Medulla oblongata (tissue), 1 donor: Measurements from ENCODE around the gene KIAA1328.

Source experiments
- DNase-seq: peaks from one replicate; pipeline ENCODE4 v3.0.0-alpha.2; 2015; ENCODE audit errors: extremely low spot score

The KIAA1328 gene

DNA sequence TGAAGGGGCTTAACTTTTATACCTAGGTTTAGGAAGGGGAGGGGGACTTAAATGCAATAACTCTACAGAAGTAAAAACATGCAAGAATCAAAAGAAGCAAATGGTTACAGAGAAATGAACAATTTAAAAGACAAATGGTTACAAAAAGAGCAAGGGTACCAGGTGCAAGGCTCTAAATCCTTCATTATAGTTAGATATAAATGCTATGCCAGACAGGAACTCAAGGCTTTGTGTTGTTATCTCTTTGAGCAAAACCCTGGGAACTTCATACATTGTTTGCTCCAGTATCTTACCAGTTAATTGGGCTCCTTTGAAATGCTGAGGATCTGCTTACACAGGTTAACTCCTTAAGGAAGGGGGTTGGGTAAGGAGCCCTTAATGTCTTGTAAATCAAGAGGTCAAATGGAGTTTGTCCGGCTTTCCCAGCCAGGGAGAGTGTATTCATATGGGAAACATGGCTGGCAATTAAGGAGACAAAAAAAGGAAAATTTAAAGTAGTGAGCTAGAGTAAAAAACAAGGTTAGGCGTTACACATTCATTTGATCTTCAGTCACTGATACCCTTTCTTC, 389.2 kb downstream of the KIAA1328 start:
- no peak for DNase-seq

DNA sequence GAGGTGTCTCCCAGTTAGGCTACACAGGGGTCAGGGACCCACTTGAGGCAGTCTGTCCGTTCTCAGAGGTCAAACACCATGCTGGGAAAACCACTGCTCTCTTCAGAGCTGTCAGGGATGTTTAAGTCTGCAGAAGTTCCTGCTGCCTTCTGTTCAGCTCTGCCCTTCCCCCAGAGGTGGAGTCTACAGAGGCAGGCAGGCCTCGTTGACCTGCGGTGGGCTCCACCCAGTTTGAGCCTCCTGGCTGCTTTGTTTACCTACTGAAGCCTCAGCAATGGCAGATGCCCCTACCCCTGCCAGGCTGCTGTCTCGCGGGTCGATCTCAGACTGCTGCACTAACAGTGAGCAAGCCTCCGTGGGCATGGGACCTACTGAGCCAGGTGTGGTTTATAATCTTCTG, 390.3 kb downstream of the KIAA1328 start:
- DNase-seq, result no peak

DNA sequence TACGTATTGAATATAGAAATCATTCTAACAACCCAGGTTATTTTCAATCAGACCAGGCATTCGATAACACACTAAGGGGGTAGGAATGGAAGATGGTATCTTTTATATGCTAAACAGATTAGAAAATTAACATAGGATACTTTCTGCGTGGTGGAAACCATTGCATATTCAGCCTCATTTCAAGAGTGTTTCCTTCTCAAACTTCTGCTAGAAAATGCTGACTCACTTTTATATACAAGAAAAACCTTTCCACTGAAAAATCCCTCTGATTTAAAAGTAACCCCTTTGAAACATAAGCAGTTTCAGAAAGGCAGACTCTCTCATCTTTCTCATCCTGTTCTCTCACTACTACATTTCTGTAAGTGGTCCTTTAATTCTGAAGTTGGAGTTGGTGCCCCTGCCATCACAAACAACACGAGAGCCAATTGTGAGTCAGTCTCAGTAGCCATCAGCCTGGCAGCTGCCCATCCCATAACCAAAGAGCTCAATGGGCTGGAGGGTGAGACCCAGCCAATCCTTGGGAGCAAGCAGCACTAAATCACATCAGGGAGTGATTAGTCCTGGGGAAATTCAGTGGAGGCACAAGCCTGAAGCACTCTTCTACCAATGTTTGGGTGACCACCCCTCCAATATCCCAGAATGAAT, 393.5 kb downstream of the KIAA1328 start:
- no peak for DNase-seq

- DNase-seq, result no peak
These were observed 394.1 kb downstream of the KIAA1328 start for GRCh38 chr18:37222999-37223378.

GRCh38 chr18:37225279-37225678, 396.4 kb downstream of the KIAA1328 start:
- no peak for DNase-seq

GRCh38 chr18:37230768-37231167, 401.8 kb downstream of the KIAA1328 start:
- no peak for DNase-seq

GRCh38 chr18:37231251-37231650, 402.3 kb downstream of the KIAA1328 start:
- DNase-seq, result no peak

DNA sequence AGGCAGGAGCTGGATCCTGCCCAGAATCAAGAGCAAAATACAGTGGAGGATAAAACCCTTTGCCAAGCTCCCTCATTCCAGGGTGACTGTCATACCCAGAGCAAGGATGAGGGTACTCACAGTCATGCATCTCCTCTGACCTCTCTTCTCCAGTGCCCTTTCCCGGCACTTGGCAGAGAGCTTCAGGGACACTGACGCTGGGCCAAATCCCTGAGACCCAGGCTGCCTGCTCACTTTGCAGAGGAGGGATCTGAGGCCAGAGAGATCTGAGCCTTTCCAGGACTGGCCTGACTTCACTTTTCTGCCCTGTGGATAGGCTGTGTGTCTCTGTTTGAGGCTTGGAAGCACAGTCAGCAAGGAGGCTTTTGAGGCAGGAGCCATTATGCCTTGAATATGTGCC, 406.7 kb downstream of the KIAA1328 start:
- DNase-seq, result no peak

DNA sequence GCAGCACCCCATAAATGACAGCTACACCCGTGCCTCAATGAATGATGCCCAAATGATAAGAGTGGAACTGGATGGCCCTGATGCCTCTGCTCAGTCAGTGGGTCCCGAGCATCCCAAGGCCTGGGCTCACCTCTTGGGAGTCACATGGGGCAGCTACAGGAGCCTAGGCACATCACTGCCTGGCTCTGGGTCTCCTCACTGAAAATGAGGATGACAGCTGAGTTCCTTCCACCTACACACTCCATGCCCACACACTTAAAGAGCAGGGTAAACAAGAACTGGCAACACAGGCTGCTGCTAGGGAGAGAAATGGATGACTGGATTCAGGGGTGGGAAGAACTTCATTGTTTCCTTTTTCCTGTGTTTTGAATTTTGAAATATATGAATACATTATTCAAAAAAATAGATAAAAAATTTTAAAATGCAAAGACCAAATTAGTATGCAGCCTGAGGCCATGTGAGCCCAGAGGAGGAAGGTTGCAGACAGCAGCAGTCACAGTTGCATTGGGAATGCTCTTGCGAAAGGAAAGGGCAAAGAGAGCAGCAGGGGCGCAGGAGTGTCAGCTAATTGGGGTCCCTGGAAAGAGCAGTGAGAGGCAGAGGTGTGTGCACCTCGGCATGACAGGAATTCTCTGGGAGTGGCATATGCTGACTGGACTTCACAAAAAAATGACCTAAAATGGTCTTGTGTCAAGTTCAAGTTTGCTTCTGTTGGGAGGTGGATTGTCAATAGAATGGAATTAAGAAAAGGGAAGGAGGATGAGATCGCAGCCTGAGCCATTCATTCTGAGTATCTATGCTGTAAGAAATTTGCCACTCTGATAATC, 409.6 kb downstream of the KIAA1328 start:
- no peak for DNase-seq

- no peak for DNase-seq
These were observed 413.2 kb downstream of the KIAA1328 start for GRCh38 chr18:37242091-37242490.

DNA sequence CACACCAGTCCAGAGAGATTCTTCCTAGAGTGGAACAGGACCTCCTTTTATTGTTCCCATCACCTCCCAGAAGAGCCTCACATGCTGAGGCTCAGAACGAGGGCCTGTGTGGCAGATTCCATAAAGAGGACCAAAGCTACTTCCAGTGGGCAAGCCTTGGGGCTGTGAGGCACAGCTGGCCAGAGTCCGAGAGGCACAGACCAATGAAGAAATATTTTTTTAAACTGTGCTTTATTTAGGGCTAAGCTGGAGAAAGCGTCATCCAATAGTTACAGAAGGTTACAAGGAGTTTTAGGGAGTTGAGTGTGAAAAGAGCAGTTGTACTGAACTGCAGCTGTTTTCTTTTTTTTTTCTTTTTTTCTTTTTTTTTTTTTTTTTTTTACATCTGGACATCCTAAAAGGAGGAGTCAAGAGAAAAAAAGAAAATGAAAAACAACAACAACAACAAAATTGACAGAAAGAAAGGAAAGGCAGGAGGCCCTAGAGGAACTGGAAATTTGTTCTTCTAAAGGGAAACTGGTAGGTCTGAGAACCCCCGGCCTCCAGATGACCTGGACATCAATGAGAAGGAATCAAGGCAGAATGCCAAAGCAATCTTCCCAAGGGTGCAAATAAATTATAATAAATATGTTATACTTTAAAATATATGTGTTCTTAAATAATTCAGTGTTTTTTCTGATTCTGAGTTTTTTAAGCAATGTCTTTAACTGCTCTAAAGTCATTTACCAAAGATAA, 414.1 kb downstream of the KIAA1328 start:
- no peak for DNase-seq

DNA sequence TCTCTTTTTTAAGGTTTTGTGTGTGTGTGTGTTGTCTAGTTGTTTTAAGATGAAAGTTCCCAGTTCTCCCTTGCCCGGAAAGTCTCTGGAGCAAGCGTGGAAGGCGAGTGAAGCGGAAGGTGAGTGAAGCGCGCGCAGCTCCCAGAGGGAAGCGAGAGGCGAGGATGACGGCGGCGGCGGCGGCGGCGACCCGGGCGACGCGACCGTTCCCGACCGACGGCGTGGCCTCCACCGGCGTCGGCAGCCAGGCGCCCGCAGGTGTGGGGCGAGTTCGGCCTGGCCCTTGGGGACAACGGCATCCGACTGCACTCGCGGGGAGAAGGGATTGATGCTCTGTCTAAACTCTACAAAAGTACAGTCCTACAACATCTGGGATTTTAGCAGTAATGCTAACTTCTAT, 414.8 kb downstream of the KIAA1328 start:
- no peak for DNase-seq

- no peak for DNase-seq
These were observed 415.7 kb downstream of the KIAA1328 start for GRCh38 chr18:37244618-37245017.

DNA sequence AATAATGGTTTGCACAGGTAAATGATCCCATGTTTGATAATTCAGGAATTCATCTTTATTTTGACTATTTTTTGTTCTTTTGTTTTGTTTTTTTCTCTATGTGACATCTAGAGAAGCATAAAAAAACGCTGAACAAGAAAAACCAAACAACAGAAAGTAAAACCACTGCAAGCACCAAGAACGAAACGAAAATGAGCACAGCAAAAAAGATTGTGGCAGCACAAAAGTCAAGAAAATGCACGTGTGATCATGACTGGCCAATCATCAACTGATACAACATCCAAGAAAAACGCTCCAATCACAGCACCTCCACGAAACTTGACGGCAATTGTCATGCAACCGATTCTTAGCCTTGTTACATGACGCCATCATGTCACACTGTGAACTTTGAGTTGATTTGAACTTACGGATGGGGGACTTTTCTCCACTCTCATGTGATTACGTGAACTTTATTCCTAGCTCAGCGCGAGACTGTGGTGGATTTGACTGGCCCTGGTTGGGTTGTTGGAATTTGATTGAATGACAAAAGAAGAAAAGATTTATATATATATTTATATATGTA, 417.9 kb downstream of the KIAA1328 start:
- DNase-seq, result no peak

GRCh38 chr18:37247497-37248161, 418.7 kb downstream of the KIAA1328 start:
- no peak for DNase-seq

DNA sequence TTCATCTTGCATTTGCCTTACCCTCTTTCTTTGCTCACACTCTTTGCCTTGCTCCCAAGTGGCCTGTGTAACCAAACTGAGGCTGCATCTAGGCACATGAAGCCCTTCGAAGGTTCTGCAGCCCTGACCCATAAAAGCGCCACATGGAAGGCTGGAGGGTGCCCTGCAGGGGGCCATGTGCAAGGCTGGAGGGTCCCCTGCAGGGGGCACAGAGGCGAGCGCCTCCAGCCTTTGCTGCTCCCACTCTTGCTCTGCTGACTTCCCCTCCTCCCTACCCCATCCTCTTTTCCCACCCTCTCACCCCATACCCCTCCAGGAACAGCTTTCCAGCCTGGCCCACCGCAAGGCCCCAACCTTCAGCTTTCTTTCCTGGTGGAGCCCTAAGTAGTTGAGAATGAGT, 419.4 kb downstream of the KIAA1328 start:
- DNase-seq, result no peak

DNA sequence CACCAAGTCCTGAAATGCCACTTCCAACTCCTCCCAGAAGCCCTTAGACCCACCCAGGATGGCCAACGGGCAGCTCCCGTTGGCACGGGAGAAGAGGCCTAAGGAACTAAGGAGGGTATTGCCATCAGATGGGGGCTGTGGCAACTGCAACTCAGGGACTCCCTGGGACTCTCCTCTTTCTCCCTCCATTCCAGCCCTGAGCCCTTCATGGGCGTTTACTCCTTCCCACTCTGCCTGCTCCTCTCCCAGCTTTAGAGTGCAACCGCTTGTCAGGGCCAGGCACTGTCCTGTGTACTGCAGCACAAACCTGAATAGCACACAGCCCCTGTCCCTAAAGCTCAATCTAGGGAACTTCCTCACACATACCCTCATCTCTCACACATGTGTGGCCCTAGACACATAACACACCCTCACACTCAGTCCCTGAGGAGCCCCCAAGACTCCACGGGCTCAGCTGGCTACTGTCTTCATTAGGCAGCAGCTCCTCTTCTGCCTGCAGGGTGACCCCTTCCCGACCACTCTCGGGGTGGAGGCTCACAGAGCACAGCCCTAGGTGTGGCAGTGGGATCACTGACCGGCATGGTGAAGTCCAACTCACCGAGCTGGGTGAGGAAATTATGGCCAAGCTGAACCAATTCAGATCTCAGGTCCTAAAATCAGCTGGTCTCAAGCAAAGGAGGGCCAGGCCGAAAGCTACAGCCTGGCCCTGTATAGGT, 420.4 kb downstream of the KIAA1328 start:
- DNase-seq, result no peak

GRCh38 chr18:37249895-37250618, 421.1 kb downstream of the KIAA1328 start:
- no peak for DNase-seq

DNA sequence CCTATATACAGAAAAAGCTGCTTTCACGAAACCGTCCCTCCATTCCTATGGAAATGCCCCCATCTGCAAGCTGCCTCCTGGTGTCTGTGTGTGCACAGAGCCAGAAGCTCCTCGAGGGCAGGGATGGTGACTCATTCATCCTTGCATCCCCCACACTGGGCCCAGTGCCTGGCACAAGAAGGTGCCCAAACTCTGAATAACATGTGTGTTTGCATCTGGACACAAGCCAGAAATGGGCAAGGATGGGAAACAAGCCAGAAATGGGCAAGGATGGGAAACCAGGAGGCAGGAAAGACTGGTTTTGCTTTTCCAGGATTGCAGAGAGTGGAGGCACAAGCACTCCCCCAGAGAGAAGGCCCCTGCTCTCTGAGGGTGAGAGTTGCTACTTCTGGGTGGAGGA, 422.8 kb downstream of the KIAA1328 start:
- no peak for DNase-seq

DNA sequence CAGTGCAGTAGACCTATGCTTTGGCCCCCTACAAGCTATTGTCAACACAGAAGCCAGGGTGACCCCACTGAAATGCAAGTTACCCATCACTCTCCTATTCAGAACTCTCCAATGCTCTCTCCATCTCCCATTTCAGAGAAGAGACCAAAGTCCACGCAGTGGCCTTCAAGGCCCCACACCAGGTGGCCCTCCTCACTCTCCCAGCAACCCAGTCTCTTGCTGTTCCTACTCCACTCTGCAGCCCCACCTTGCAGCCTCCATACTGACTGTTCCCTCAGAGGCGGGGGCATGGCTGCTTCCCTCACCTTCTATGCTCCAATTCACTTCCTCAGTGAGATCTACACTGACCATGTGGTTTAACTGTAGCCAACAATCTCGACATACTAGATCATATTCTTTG, 423.4 kb downstream of the KIAA1328 start:
- DNase-seq, result no peak
